GM12878 (cell line): ENCODE measurements around the gene EYS. TPM values are rescaled to one million over a fixed set of nuclear protein-coding genes. Genes with fewer than 3 reads are reported as not detected.

Source experiments
- ATAC-seq: fragments of 200-7000 bp; cut with Tn5 transposase; 3 replicates; pipeline ENCODE4 v1.9.1; 2020; ENCODE audit warnings: mild to moderate bottlenecking, moderate library complexity
- BruUV-seq: library from RNA; stranded (reverse); fragments of 400-500 nt; replicated peaks from 2 replicates; lab custom pipeline; 2021; lab: Mats Ljungman, UMichigan
- CTCF ChIA-PET: fragments of 300-600 bp; sonication (Branson Sonifier 250); formaldehyde crosslinking; extraction: SDS; loops from one replicate; lab custom pipeline; 2021; ENCODE audit warnings: inconsistent platforms; lab: Yijun Ruan, JAX
- POLR2A ChIA-PET: fragments of 350-600 bp; formaldehyde crosslinking; extraction: SDS; loops from one replicate; lab custom pipeline; 2021; ENCODE audit warnings: inconsistent platforms; lab: Charles Lee
- RAD21 ChIA-PET: fragments of 300-600 bp; sonication (Branson Sonifier 250); formaldehyde crosslinking; loops from one replicate; lab custom pipeline; 2023; ENCODE audit warnings: antibody characterized with exemption; ENCODE audit not compliant: unreplicated experiment; lab: Charles Lee
- SMC1A ChIA-PET: fragments of 300-600 bp; sonication (Branson Sonifier 250); formaldehyde crosslinking; loops from one replicate; lab custom pipeline; 2023; ENCODE audit not compliant: unreplicated experiment, uncharacterized antibody; lab: Charles Lee
- DNase-seq: peaks from one replicate; pipeline ENCODE4 v3.0.0-alpha.2; 2011; ENCODE audit warnings: low read depth, low spot score
- FAIRE-seq: peaks from 3 replicates; lab custom pipeline; 2011; peaks lifted over from hg19 to GRCh38; lab: Jason Lieb, UNC
- H2AFZ ChIP-seq: 2 replicates; pipeline ENCODE4 v1.6.0; 2011; ENCODE audit warnings: low read depth, low read length, control low read depth; ENCODE audit not compliant: control insufficient read depth
- H3K27ac ChIP-seq: 2 replicates; pipeline ENCODE4 v1.5.1; 2011; ENCODE audit warnings: control low read depth; ENCODE audit not compliant: control insufficient read depth, insufficient read depth
- H3K27me3 ChIP-seq, 2 experiments: replicated peaks in 1 of 2; 2 replicates each; pipeline versions ENCODE4 v1.6.0 to v1.6.1; 2011; ENCODE audit warnings: low read length in 1 of 2; ENCODE audit not compliant: control insufficient read depth in 2 of 2, insufficient read depth in 2 of 2
- H3K36me3 ChIP-seq, 2 experiments: 2 replicates each; pipeline ENCODE4 v1.5.1; 2011; ENCODE audit warnings: low read length in 1 of 2; ENCODE audit not compliant: control insufficient read depth in 2 of 2, insufficient read depth in 2 of 2
- H3K4me1 ChIP-seq: 2 replicates; pipeline ENCODE4 v1.6.1; 2011; ENCODE audit warnings: mild to moderate bottlenecking, low read length, moderate library complexity, mixed read lengths; ENCODE audit not compliant: control insufficient read depth, insufficient read depth
- H3K4me2 ChIP-seq: 2 replicates; pipeline ENCODE4 v1.6.0; 2011; ENCODE audit warnings: control low read depth; ENCODE audit not compliant: control insufficient read depth, insufficient read depth
- H3K4me3 ChIP-seq: fragments of 200-600 bp; sonication (generic); 2 replicates; pipeline ENCODE4 v1.5.1; 2016
- H3K79me2 ChIP-seq: 2 replicates; pipeline ENCODE4 v1.6.0; 2011; ENCODE audit warnings: low read length; ENCODE audit not compliant: control insufficient read depth, insufficient read depth
- H3K9ac ChIP-seq: 2 replicates; pipeline ENCODE4 v1.8.0; 2011; ENCODE audit warnings: low read length, control low read depth, mixed read lengths; ENCODE audit not compliant: control insufficient read depth, insufficient read depth
- H3K9me3 ChIP-seq: replicated peaks from 3 replicates; pipeline ENCODE4 v1.5.1; 2011; ENCODE audit warnings: mild to moderate bottlenecking, low read length; ENCODE audit not compliant: control insufficient read depth, insufficient read depth
- H4K20me1 ChIP-seq: 2 replicates; pipeline ENCODE4 v1.6.0; 2011; ENCODE audit not compliant: control insufficient read depth, insufficient read depth
- ASH2L ChIP-seq: fragments of 300-600, 200-600 bp; sonication (generic); IDR thresholded peaks from 2 replicates; pipeline ENCODE4 v1.6.1; 2017; ENCODE audit warnings: low read depth, mild to moderate bottlenecking, borderline replicate concordance
- CBFB ChIP-seq: IDR thresholded peaks from 2 replicates; pipeline ENCODE4 v1.6.1; 2016; ENCODE audit warnings: antibody characterized with exemption, low read depth
- CBX5 ChIP-seq: sonication (generic); IDR thresholded peaks from 2 replicates; pipeline ENCODE4 v1.6.1; 2016; ENCODE audit warnings: low read depth, moderate library complexity, mild to moderate bottlenecking, inconsistent platforms
- HCFC1 ChIP-seq: fragments of 150-350 bp; IDR thresholded peaks from 2 replicates; pipeline ENCODE4 v1.6.1; 2014; ENCODE audit warnings: low read length
- IKZF2 ChIP-seq, 2 experiments: fragments of 450-650 bp; IDR thresholded peaks; 2 replicates each; pipeline ENCODE4 v1.6.1; 2017; ENCODE audit warnings: mild to moderate bottlenecking in 2 of 2, moderate library complexity in 2 of 2
- MEF2A ChIP-seq: IDR thresholded peaks from 2 replicates; pipeline ENCODE4 v1.6.1; 2011; ENCODE audit warnings: low read depth, mild to moderate bottlenecking, low read length, moderate library complexity; ENCODE audit not compliant: insufficient read depth
- MTA3 ChIP-seq: IDR thresholded peaks from 2 replicates; pipeline ENCODE4 v1.6.1; 2012; ENCODE audit warnings: low read length, inconsistent platforms, borderline replicate concordance
- MYC ChIP-seq: IDR thresholded peaks from 2 replicates; pipeline ENCODE4 v1.6.1; 2011; ENCODE audit warnings: mild to moderate bottlenecking, low read length, moderate library complexity, inconsistent platforms; ENCODE audit not compliant: insufficient read depth, insufficient replicate concordance, insufficient read length, severe bottlenecking
- NR2C1 ChIP-seq: fragments of 450-650 bp; IDR thresholded peaks from 2 replicates; pipeline ENCODE4 v1.6.1; 2017; ENCODE audit warnings: antibody characterized with exemption, mild to moderate bottlenecking, moderate library complexity
- PML ChIP-seq: IDR thresholded peaks from 2 replicates; pipeline ENCODE4 v1.6.1; 2012; ENCODE audit warnings: low read length, inconsistent platforms
- RCOR1 ChIP-seq: conservative IDR thresholded peaks from 2 replicates; pipeline ENCODE4 v1.6.1; 2012; ENCODE audit warnings: low read depth, low read length, improper control_type of control experiment
- SMARCA5 ChIP-seq: fragments of 450-650 bp; IDR thresholded peaks from 2 replicates; pipeline ENCODE4 v1.6.1; 2017; ENCODE audit warnings: mild to moderate bottlenecking
- SUZ12 ChIP-seq: fragments of 200-600 bp; sonication (generic); IDR thresholded peaks from one replicate; pipeline ENCODE4 v1.6.1; 2018; ENCODE audit warnings: antibody characterized with exemption, mild to moderate bottlenecking; ENCODE audit not compliant: unreplicated experiment
- TCF12 ChIP-seq: IDR thresholded peaks from 2 replicates; pipeline ENCODE4 v1.6.1; 2011; ENCODE audit warnings: low read depth, mild to moderate bottlenecking, low read length
- ZZZ3 ChIP-seq: IDR thresholded peaks from 2 replicates; pipeline ENCODE4 v1.6.1; 2011; ENCODE audit warnings: low read depth; ENCODE audit not compliant: control insufficient read depth, insufficient read length
- WGBS: methylation state at CpG from one replicate; pipeline ENCODE4 v1.1.6; 2016; ENCODE audit warnings: low lambda C conversion rate; ENCODE audit not compliant: insufficient replicate concordance, insufficient coverage; ENCODE audit errors: missing lambda C conversion rate; 5-methylcytosine and 5-hydroxymethylcytosine counted together
- in situ Hi-C: fragments of 300-500 bp; cut with MboI; formaldehyde crosslinking; loops from 9 replicates; pipeline ENCODE4 v1.14.3; 2018; ENCODE audit warnings: mixed read lengths
- intact Hi-C: fragments of 100-400 bp; cut with micrococcal nuclease; formaldehyde crosslinking; loops from one replicate; pipeline ENCODE4 v1.14.2; 2022; ENCODE audit not compliant: unreplicated experiment
- polyA plus RNA-seq, 11 experiments: library from polyadenylated mRNA; depleted of rRNA in 4 of 11; unstranded in 6 of 11; stranded (reverse) in 5 of 11; fragments of >200 nt; fragmentation: Nextera tagmentation in 4 of 11; fragmentation: Illumina TruSeq in 1 of 11; extraction: Ambion mirVana in 4 of 11; extraction: Trizol in 1 of 11; gene quantifications; 1 replicate in 1 of 11; 2 replicates in 10 of 11; pipeline versions ENCODE4 v1.2.1 to v1.2.3, GENCODE V29; 2011 to 2016; ENCODE audit warnings: inconsistent platforms in 2 of 11, missing spikeins in 2 of 11, low read depth in 1 of 11
- total RNA-seq, 4 experiments: library from RNA; depleted of rRNA in 3 of 4; stranded (reverse); fragments of >200 nt in 3 of 4; fragmentation: Illumina TruSeq in 1 of 4; extraction: Trizol in 1 of 4; gene quantifications; 2 replicates each; pipeline versions ENCODE4 v1.2.1 to v1.2.3, GENCODE V29; 2013 to 2021
- TF ChIP-seq, protein P1 (sequence below): fragments of 450-650 bp; IDR thresholded peaks from 2 replicates; pipeline ENCODE4 v1.6.1; 2018; ENCODE audit warnings: mild to moderate bottlenecking, low read depth, moderate library complexity; ENCODE audit not compliant: partially characterized antibody
- TF ChIP-seq, protein P2 (sequence below): fragments of 450-650 bp; IDR thresholded peaks from 2 replicates; pipeline ENCODE4 v1.6.1; 2016; ENCODE audit warnings: mild to moderate bottlenecking
- TF ChIP-seq, protein P3 (sequence below): IDR thresholded peaks from 2 replicates; pipeline ENCODE4 v1.6.1; 2012; ENCODE audit warnings: low read depth, low read length, improper control_type of control experiment
- TF ChIP-seq, protein P4 (sequence below): IDR thresholded peaks from 2 replicates; pipeline ENCODE4 v1.6.1; 2011; ENCODE audit warnings: low read depth, low read length, improper control_type of control experiment, borderline replicate concordance

The EYS gene
- total and polyA plus RNA-seq, 10 of the 15 experiments (the other 5 are each of a cell fraction or from before 2014, with no cell fraction given): under 0.01 to 0.14 (median 0.02) TPM; not detected in 1

DNA sequence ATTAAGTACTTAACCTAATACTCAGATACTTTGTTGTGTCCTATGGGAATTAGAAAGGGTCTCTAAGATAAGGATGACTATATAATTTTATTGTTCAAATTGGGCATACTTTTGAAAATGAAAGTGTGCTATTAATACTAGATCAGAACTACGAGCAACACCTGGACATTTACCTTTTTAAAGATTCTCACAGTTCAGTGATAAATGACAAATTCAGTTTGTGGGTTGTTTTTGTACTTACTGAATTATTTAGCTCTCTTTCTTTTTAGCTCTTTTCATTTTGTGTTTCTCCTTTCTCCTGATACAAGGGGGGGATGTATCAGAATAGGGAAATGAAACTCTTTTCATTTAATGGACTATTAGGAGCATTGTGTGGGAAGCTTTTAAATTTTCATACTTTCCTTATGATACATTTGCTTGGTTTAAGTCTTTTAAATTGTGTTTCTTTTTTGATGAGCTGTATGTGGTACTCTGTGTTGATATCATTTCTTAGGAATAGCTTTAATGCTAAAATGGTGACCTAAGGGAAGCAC, 2023.9 kb downstream of the EYS start:
- CTCF ChIA-PET: interaction anchor here (1.1 to 4.5 kb wide), 7 partner anchors 11 to 331 kb away, joined by 3 to 31 read pairs (median 11); partner anchors contain the start of gene PHF3
- TF ChIP-seq, protein P1, sequence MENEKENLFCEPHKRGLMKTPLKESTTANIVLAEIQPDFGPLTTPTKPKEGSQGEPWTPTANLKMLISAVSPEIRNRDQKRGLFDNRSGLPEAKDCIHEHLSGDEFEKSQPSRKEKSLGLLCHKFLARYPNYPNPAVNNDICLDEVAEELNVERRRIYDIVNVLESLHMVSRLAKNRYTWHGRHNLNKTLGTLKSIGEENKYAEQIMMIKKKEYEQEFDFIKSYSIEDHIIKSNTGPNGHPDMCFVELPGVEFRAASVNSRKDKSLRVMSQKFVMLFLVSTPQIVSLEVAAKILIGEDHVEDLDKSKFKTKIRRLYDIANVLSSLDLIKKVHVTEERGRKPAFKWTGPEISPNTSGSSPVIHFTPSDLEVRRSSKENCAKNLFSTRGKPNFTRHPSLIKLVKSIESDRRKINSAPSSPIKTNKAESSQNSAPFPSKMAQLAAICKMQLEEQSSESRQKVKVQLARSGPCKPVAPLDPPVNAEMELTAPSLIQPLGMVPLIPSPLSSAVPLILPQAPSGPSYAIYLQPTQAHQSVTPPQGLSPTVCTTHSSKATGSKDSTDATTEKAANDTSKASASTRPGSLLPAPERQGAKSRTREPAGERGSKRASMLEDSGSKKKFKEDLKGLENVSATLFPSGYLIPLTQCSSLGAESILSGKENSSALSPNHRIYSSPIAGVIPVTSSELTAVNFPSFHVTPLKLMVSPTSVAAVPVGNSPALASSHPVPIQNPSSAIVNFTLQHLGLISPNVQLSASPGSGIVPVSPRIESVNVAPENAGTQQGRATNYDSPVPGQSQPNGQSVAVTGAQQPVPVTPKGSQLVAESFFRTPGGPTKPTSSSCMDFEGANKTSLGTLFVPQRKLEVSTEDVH: no peak
- no peak for TF ChIP-seq MTA3
- no peak for TF ChIP-seq RCOR1
- no peak for TF ChIP-seq CBFB
- no peak for TF ChIP-seq ASH2L
- TF ChIP-seq, protein P2, sequence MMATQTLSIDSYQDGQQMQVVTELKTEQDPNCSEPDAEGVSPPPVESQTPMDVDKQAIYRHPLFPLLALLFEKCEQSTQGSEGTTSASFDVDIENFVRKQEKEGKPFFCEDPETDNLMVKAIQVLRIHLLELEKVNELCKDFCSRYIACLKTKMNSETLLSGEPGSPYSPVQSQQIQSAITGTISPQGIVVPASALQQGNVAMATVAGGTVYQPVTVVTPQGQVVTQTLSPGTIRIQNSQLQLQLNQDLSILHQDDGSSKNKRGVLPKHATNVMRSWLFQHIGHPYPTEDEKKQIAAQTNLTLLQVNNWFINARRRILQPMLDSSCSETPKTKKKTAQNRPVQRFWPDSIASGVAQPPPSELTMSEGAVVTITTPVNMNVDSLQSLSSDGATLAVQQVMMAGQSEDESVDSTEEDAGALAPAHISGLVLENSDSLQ: no peak
- no peak for TF ChIP-seq TCF12
- TF ChIP-seq ZZZ3: no peak
- TF ChIP-seq, protein P3, sequence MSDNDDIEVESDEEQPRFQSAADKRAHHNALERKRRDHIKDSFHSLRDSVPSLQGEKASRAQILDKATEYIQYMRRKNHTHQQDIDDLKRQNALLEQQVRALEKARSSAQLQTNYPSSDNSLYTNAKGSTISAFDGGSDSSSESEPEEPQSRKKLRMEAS: no peak
- no peak for TF ChIP-seq PML
- no peak for TF ChIP-seq CBX5
- TF ChIP-seq SUZ12: no peak
- no peak for TF ChIP-seq NR2C1
- TF ChIP-seq IKZF2 (IDR thresholded peaks at IDR 0.05): peak; percentile 74; a peak in 3 of 4 replicates
- TF ChIP-seq MEF2A: 0 out of 2 replicates have a peak, but pooled peaks have one; percentile 5
- no peak for TF ChIP-seq SMARCA5
- TF ChIP-seq, protein P4, sequence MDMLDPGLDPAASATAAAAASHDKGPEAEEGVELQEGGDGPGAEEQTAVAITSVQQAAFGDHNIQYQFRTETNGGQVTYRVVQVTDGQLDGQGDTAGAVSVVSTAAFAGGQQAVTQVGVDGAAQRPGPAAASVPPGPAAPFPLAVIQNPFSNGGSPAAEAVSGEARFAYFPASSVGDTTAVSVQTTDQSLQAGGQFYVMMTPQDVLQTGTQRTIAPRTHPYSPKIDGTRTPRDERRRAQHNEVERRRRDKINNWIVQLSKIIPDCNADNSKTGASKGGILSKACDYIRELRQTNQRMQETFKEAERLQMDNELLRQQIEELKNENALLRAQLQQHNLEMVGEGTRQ: no peak
- no peak for TF ChIP-seq HCFC1
- no peak for TF ChIP-seq MYC

More for the DNA sequence above, 2023.9 kb downstream of the EYS start:
- Histone ChIP-seq H3K27me3 (no peaks in the 10 kb centered on the region), H3K9ac (no peak overlapping the region), H3K27ac (no peak overlapping the region), H3K4me2 (peak overlapping the region; percentile 61), H2AFZ (no peak overlapping the region), H3K79me2 (peaks cover 22% of the 10 kb centered on the region), H4K20me1 (no peaks in the 10 kb centered on the region), H3K4me1 (peaks cover 17% of the 10 kb centered on the region), H3K9me3 (no peaks in the 10 kb centered on the region), H3K4me3 (0 out of 2 replicates have a peak overlapping the region, but pooled peaks have one; percentile 28), H3K36me3 (peaks cover 0 to 6% of the 10 kb centered on the region in 2 experiments; a peak in 1 of 4 replicates)
- POLR2A ChIA-PET: interaction anchor here (0.6 to 1.0 kb wide), 4 partner anchors 27 to 48 kb away, joined by 3 to 6 read pairs (median 4); no protein-coding TSS in a partner anchor
- RAD21 ChIA-PET: interaction anchor here (0.7 to 2.1 kb wide), 11 partner anchors 20 to 330 kb away, joined by 3 to 15 read pairs (median 6); partner anchors contain the start of gene PHF3
- ATAC-seq: peak; percentile 22
- no peak for DNase-seq
- in situ Hi-C loops: no loop called here
- no peak for FAIRE-seq
- 0% methylated on average over 1 of the region's 1 CpG for WGBS
- SMC1A ChIA-PET: interaction anchor here (0.9 to 3.9 kb wide), 21 partner anchors 8 to 331 kb away, joined by 3 to 16 read pairs (median 6); partner anchors contain the start of gene PHF3
- intact Hi-C loops: loop anchor here (5.0 kb wide), 1 partner anchor 46 kb away; the partner anchor contains the start of gene PHF3
- BruUV-seq: no TSS peak
